Measurements from ENCODE around the gene ZFAND4. TPM values are rescaled to one million over a fixed set of nuclear protein-coding genes. Genes with fewer than 3 reads are reported as not detected.

Gene ZFAND4
- total and polyA plus RNA-seq, 2 donors from 2014 or later: 6.6 to 17.4 TPM

Other genes with a start within 250 kb of the ZFAND4 start
- 47.0 TPM for gene WASHC2C, start 54.5 kb upstream of the ZFAND4 start, total RNA-seq
- gene WASHC2C, start 54.5 kb upstream of the ZFAND4 start, polyA plus RNA-seq (ENCODE audit: insufficient read depth, low read depth, low replicate concordance): 17.4 TPM
- 17.5 TPM for gene AGAP4, start 174.7 kb upstream of the ZFAND4 start, total RNA-seq
- 9.6 TPM for gene AGAP4, start 174.7 kb upstream of the ZFAND4 start, polyA plus RNA-seq (ENCODE audit: insufficient read depth, low read depth, low replicate concordance)